ENCODE measurements around the gene RAB10. TPM values are rescaled to one million over a fixed set of nuclear protein-coding genes. Genes with fewer than 3 reads are reported as not detected.

The RAB10 gene
- total RNA-seq, 1 experiment from 2014 or later, result 130 TPM

- Histone ChIP-seq H3K14ac (ENCODE audit: insufficient read depth, low read length) (no peak overlapping the region), H3K27ac (ENCODE audit: insufficient read length, low read depth, low read length) (no peak overlapping the region), H2BK20ac (ENCODE audit: low read depth, low read length, poor library complexity, severe bottlenecking) (no peak overlapping the region), H3K27me3 (ENCODE audit: insufficient read depth, low read length) (no peaks in the 10 kb centered on the region), H2BK5ac (ENCODE audit: insufficient read length, low read length) (no peak overlapping the region), H2BK15ac (ENCODE audit: low read depth, low read length) (no peak overlapping the region), H3K79me2 (ENCODE audit: insufficient read depth, low read length) (no peaks in the 10 kb centered on the region), H4K5ac (ENCODE audit: insufficient read length, low read depth, low read length) (no peak overlapping the region), H3K18ac (ENCODE audit: insufficient read length, low read depth, low read length) (no peak overlapping the region), H3K9ac (ENCODE audit: extremely low read depth, insufficient read length, low read length) (no peak overlapping the region), H2BK12ac (ENCODE audit: insufficient read length, low read depth, low read length) (no peak overlapping the region), H2AFZ (ENCODE audit: low read length) (no peak overlapping the region), H3K23me2 (ENCODE audit: insufficient read length, low read depth, low read length, poor library complexity, severe bottlenecking) (no peaks in the 10 kb centered on the region), H4K8ac (replicated peaks; ENCODE audit: insufficient read length, low read depth, low read length) (no peak overlapping the region), H4K20me1 (ENCODE audit: control insufficient read depth, insufficient read depth, insufficient read length) (no peaks in the 10 kb centered on the region), H3K56ac (ENCODE audit: insufficient read length, low read depth, low read length) (no peak overlapping the region), H2AK5ac (ENCODE audit: insufficient read length, low read length) (no peak overlapping the region), H3K23ac (ENCODE audit: insufficient read length, low read depth, low read length) (no peak overlapping the region), H3T11ph (ENCODE audit: low read length) (no peak overlapping the region), H4K91ac (ENCODE audit: insufficient read length, low read depth, low read length) (no peak overlapping the region), H3K79me1 (ENCODE audit: insufficient read depth, low read depth, low read length, poor library complexity, severe bottlenecking) (no peaks in the 10 kb centered on the region), H3K9me3 (ENCODE audit: control insufficient read depth, low read depth, low read length) (no peaks in the 10 kb centered on the region), H3K4me2 (ENCODE audit: insufficient read depth, insufficient read length, low read length) (no peak overlapping the region), H3K4me1 (ENCODE audit: insufficient read depth, low read length) (peaks cover 4% of the 10 kb centered on the region; the same call in 1 of the 2 replicates), H3K4ac (ENCODE audit: low read depth, low read length) (no peak overlapping the region), H2BK120ac (ENCODE audit: low read depth, low read length, poor library complexity, severe bottlenecking) (no peak overlapping the region)
- no peak for DNase-seq
- no peak for TF ChIP-seq CTCF (conservative IDR thresholded peaks at IDR 0.05)
- H3K27ac Mint-ChIP-seq, result peak overlapping the region in 1 of 3 experiments; percentile 30; a peak in 2 of 7 replicates
- H3K9me3 Mint-ChIP-seq, result no peaks in the 10 kb centered on the region
- H3K27me3 Mint-ChIP-seq (ENCODE audit: low read depth), result no peaks in the 10 kb centered on the region; the same call in 1 of the 2 replicates
- peaks cover 10 to 15% of the 10 kb centered on the region in 2 experiments for H3K4me1 Mint-ChIP-seq
- no peaks in the 10 kb centered on the region for H3K36me3 Mint-ChIP-seq (ENCODE audit: insufficient read depth in 1 of 3, low read depth in 3 of 3)
- no CpG with 5 or more reads among the region's 5 CpGs for WGBS (ENCODE audit: extremely low coverage, insufficient read length, low lambda C conversion rate)
- no peak overlapping the region for H3K4me3 Mint-ChIP-seq
Measured at GRCh38 chr2:26017464-26018183, 16.3 kb upstream of the RAB10 start.

Measured in H9 (cell line).